GM12865 (cell line): ENCODE data around the gene MAF.

Experiments used
- DNase-seq: peaks from one replicate; pipeline ENCODE4 v3.0.0; 2010; ENCODE audit warnings: low read depth
- H3K4me3 ChIP-seq: 2 replicates; pipeline ENCODE4 v1.5.1; 2011; ENCODE audit warnings: mild to moderate bottlenecking, low read depth, low read length, control low read depth
- TF ChIP-seq, protein P1 (sequence below): IDR thresholded peaks from 2 replicates; pipeline ENCODE4 v1.5.1; 2011; ENCODE audit warnings: low read length, control low read depth, low read depth, inconsistent platforms; ENCODE audit not compliant: insufficient read depth; ENCODE audit errors: missing control alignments

MAF gene

DNA sequence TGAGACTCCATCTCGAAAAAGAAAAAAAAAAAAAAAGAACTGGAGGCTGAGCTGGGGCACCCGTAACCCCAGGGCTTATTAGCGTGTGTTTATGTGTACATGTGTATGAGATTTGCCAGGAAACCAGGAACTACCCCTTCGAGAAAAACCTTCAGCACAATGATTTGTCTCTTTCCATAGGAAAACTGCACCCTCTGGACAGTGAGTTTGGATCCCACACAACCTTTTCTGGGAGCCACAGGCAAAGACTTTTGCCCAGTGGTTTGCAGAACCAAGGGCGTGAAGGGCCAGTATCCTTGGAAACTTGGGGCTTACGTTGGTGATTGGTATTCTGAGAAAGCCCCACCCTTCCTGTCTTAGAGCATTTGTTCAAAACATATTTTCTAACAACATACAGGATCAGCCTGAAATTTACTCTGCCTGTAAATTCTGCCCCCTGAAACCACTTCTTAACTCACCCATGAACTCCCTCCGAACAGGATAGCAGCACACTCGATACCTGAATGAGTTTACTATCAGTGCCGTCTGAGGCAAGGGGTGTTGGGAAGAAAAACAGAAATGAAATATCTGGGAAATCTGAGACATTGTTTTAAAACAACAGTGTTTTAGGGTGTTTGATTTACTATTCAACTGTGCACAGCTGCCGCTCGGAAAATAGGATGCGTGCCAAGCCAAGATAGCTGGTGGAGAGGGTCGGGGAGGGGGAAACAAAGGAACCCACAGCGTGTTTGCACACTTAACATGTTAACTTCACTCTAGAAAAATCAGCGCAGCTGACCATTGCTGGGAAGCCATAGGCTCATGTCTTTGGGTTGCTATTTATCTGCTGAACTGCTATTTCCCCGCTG is 40.2 kb upstream of the MAF start:
- no peak overlapping the region for H3K4me3 ChIP-seq
- no peak for DNase-seq
- TF ChIP-seq, protein P1, sequence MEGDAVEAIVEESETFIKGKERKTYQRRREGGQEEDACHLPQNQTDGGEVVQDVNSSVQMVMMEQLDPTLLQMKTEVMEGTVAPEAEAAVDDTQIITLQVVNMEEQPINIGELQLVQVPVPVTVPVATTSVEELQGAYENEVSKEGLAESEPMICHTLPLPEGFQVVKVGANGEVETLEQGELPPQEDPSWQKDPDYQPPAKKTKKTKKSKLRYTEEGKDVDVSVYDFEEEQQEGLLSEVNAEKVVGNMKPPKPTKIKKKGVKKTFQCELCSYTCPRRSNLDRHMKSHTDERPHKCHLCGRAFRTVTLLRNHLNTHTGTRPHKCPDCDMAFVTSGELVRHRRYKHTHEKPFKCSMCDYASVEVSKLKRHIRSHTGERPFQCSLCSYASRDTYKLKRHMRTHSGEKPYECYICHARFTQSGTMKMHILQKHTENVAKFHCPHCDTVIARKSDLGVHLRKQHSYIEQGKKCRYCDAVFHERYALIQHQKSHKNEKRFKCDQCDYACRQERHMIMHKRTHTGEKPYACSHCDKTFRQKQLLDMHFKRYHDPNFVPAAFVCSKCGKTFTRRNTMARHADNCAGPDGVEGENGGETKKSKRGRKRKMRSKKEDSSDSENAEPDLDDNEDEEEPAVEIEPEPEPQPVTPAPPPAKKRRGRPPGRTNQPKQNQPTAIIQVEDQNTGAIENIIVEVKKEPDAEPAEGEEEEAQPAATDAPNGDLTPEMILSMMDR, result no peak

DNA sequence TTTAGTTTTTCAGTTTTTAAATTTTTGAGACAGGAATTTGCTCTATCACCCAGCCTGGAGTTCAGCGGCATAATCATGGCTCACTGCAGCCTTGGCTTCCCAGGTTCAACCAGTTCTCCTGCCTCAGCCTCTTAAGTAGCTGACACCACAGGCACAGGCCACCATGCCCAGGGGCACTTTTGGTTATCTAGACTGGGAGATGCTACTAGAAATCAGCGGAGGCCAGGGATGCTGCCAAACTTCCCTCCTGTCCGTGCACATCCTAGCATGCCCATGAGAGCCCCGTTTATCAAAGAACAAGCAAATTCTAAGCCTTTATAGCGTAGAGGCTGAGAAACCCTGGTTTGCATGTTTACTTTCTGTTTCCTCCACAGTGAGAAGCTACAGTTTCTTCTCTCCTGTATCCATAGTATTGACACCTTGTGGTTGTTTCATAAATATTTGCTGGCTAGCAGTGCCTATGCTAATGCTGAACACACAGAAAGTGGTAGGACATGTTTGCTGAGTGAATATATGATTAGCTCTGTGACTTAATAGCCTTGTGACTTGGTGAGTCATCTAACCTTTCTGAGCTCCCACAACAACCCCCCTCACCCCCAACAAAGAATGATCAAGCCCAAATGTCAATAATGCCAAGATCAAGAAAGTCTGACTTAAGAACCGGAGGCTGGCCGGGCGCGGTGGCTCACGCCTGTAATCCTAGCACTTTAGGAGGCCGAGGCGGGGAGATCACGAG is 39.2 kb upstream of the MAF start:
- H3K4me3 ChIP-seq, result no peak overlapping the region
- no peak for DNase-seq
- TF ChIP-seq, protein P1, result no peak

DNA sequence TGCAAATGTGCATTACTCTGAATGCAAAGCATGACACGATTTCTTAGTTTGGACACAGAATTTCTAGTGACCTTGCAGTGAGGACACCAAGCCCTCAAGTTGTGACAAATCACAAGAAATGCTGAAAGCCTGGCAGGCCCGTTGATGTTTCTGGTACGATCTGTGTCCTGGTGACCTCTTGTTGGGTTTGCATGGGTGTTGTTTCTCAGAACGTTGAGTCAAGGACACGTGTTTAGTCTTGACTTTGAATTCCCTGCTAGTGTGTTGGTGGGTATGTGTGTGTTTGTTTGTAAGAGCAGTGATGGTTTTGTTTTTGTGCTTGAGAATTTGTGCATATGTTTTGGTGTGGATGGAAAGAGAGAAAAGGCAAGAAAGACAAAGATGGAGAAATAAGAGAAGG is 37.8 kb upstream of the MAF start:
- DNase-seq, result no peak
- TF ChIP-seq, protein P1, result no peak
- H3K4me3 ChIP-seq, result no peak overlapping the region

DNA sequence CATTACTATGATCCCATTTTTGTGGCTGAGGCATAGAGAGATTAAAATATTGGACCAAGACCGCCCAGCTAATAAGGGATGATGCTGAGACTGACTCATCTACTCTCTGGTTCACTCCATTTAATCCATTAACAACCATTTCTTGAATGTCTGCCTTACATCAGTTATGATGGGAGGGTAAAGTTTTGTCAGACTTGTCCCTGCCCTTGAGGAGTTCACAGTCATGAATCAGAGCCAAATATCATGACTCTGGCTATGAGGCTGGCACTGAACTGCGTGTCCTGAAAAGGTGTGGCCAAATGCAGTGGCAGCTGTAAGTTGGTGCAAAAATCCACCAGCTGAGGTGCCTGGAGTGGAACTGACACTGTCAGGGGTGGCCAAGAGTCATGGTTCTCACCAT is 35.0 kb upstream of the MAF start:
- no peak overlapping the region for H3K4me3 ChIP-seq
- TF ChIP-seq, protein P1, result no peak
- no peak for DNase-seq

DNA sequence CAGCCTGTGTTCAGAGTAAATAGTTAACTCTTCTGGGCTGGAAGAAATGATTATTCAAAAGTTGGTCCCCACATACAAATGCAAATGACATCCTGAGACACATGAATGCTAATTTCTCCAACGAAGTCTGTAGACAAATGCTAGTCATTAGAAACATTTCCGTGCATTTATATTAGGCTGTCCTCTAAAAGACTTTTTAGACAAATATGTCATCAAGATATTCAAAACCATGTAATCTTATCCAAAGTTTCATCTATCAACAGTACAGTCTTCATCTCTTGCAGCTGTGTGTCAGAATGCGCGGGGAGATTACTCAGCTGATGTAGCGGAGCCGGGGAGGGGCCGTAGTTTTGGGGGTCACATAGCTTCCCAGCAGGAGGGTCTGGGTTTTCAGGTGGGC is 33.8 kb upstream of the MAF start:
- no peak overlapping the region for H3K4me3 ChIP-seq
- DNase-seq, result no peak
- TF ChIP-seq, protein P1, result no peak

DNA sequence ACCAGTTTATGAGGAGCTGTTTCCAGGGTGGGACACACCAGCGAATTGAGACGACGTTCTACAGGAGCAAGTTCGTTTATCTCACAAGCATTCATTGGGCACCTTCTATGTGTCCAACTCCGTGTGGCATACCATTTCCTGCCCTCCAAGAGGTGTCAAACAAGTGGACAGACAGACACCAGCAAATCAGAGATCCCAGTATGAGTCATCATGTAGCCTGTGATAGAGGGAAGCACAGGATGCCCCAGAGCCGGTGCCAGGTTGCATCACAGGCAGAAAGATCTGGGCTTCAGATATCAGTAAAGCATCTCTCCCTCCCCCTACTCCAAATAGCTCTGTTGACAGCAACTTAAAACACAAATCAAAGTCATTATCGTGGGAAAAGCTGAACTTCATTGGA is 31.8 kb upstream of the MAF start:
- no peak overlapping the region for H3K4me3 ChIP-seq
- peak; percentile 2 for DNase-seq
- TF ChIP-seq, protein P1, result no peak
